A204.1 (cell line): Measurements from ENCODE around the gene SPRY2.
"Not testable (repeated sequence)": the region's sequence is repeated elsewhere in the genome, so short reads cannot be mapped to it uniquely, and the experiment has no call there.

Experiments
- FAIRE-seq: peaks from 2 replicates; lab custom pipeline; 2012; peaks lifted over from hg19 to GRCh38; lab: Jason Lieb, UNC

Gene SPRY2

DNA sequence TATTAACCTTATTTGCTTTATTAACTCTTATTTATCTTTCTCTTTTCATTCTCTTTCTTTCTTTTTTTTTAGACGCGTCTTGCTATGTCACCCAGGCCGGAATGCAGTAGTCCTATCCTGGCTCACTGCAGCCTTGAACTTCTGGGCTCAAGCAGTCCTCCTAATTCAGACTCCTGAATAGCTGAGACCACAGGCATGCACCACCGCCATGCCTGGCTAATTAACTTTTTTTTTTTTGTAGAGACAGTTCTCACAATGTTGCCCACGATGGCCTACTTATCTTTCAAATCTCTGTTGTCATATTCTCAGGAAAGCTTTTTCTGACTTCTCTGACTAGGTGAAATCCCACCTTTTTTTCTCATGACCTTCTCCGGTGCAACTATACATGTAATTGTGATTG, 7.8 kb upstream of the SPRY2 start:
- no peak for FAIRE-seq

DNA sequence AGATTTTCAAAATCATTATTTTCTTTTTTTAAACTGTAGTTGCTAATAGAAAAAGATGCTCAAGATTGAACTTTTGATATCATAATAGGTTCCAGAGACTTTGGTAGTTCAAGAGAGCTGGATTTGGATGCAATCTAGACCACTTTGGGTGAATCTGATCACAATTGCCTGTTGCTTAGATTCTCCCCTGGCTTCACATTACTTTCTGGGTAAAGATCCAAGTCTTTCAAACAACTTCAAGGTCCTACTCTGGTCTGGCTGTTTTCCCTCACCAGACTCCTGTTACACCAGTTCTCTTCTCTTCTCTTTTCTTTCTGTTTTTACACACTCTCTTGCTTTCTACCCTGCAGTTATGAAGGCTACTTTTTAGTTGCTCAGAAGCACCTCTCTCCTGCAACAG, 7.4 kb upstream of the SPRY2 start:
- no peak for FAIRE-seq

DNA sequence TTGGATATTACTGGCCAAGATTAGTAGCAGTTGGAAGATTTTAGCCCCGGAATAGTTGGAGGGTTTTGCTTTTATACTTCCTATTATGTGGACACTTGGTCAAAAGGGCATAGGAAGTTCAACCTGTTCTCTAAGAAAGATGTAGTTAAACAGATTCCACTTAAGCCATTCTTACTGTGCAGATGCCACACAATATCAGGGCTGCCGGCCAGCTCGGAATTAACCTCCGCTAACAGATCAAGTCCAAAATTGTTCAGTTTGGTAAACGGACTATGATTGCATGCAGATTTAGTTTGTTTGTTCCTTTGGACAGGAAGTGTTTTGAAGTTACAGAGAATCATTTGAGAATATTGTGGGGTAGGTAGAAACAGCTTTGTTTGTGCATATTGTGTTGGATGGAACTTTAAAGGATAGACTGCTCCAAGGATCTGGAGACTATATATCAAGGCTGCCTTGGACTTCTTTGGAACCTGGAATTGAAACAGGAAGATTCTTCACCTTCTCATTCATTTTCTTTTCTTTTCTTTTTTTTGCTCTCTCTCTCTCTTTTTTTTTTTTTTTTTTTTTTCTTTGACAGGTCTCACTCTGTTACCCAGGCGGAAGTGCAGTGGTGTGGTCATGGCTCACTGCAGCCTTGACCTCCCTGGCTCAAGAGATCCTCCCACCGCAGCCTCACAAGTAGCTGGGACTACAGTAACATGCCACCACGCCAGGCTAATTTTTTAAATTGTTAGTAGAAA, 5.0 kb upstream of the SPRY2 start:
- FAIRE-seq = no peak

DNA sequence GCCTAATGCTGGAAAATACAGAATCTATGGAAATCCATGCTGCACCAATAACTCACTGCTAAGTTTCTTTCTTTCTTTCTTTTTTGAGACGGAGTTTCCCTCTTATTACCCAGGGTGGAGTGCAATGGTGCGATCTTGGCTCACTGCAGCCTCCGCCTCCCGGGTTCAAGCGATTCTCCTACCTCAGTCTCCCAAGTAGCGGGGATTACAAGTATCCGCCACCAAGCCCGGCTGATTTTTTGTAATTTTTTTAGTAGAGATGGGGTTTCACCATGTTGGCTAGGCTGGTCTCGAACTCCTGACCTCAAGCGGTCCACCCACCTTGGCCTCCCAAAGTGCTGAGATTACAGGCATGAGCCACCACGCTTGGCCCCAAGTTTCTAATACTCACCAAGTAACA, 3.1 kb upstream of the SPRY2 start:
- FAIRE-seq = not testable (repeated sequence)

DNA sequence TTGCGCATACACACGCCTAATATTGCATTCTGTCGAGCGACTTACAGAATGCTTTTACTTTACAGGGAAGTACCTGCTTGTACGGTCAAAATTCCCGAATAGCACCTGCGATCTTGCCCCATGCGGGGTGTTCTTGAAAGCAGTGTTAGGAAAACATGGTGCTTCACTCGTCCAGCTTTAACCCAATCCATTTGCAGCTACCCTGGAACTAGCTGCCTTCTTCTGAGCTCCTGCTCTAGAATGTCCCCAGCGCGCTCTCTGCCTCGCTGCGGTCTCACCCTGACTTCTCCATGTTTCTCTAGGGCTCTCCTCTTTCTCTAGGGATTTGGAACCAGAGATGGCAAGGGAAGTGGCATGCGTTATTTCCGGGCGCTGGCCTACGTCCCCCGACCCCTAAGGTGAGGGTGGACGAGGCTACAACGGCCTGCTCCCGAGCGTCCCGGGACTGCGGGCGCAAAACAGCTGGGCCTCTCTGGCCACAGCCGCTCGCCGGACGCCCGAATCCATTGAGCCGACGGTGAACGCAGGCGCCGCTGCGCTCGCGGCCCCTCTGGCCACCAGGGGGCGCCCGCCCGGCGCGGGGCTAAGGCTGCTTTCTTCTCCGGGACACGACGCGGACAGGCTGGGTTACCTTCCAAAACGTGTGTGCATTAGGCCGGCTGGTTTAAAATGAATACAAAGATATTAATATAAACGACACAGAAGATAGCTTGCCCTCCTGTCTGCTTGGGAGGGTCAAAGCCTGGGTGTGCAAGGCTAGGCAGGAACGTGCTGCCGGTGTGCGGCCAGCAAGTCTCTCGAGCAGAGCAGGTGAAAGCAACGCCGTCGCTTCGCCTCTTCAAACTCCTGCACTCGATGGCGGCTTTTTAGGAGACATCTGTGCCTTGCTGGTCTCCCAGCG, 1.8 kb upstream of the SPRY2 start:
- FAIRE-seq = no peak

DNA sequence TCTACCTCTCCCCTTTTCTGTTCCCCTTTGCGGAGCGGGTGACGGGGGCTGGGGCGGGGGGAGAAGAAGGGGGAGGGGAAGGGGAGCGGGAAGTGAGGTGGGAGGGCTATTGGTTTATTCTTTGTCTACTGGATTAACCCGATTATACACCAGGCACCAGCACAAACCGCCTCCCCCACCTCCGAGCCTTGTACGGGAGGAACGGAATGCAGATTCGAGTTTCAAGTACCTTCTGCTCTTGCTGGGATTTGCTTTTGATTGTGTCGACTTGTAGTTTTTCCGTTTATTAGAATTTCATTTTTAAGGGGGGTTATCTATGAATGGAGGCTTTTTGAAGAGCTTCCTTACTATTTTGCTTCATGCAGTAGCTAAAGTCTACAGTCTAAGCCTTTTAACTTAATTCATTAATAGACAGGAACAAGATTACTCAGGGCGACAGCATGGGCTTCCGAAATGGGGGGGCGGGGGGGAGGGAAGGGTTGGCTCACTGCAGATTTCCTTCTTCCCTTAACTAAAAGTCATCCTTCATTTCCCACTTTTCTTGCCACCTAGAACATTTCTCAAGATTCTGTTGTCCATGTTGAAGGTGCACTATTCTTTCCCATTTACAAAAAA, 937 bp upstream of the SPRY2 start:
- FAIRE-seq = no peak

DNA sequence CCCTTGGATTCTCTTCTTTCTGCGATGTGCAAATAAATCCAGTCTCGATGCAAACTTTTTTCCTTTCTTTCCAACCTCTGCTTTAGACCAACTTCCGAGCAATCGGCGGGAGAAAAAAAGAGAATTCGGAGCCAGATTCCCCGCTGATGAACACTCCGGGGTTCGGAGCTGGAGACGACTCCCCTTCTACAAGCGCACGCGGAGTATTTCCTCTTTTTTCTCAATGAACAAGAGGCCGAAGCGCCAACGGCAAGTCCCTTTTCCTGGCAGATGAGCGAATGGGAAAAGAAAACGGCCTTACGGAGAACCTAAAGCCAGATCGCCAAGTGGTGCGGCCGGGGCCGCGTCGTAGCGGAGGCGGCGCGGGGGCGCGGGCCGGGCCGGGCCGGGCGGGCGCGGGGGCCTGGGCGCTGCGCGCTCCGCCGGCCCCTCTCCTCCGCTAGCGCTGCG, 250 bp downstream of the SPRY2 start:
- no peak for FAIRE-seq

DNA sequence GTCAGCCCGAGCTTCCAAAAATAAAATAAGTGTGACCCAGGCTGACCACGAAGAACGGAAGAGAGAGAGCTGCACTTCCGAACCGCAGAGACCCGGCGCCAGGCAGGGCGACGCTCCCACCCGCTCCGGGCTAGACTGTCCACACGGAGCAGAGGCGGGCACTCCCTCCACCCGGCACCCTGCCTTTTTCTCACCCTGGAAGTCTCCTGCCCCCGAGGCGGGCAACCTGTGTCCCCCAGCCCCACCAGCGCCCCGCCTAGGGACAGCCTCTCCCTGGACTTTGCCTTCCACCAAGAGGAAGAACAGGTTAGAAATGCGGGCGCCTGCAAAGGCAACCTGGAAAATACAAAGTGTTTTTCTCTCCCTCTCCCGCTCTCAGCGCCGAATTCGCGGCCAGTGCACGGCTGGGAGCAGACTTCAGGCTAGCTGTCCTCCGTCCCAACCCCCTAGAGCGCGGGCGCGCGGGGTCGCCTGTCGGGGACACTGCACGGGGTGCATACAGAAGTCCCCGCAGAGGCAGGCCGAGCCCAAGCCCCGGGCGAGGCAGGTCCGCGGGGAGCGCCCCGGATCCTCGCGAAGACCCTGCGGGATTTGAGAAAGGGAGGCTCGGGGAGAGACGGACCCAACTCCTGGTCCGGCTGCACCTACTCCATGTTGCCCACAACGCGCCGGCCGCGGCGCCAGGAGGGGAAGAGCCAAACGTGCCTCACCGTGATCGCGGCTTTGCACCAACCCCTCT, 845 bp downstream of the SPRY2 start:
- no peak for FAIRE-seq

DNA sequence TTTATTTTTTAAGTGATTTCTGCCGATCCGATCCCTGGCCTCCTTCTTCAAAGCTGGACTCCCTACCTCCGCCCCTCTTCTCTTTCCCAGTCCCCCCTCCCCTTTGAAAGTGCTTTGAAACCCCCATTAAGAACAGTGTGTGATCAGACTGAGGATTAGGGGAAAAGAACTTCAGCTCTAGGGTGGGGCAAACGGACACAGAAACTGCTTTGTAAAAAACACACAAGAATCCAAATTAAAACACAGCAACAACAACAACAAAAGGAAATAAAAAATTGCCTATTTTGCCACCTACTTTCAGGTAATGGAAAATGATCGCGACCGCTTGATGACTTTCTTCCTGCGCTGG, 1.4 kb downstream of the SPRY2 start:
- no peak for FAIRE-seq

DNA sequence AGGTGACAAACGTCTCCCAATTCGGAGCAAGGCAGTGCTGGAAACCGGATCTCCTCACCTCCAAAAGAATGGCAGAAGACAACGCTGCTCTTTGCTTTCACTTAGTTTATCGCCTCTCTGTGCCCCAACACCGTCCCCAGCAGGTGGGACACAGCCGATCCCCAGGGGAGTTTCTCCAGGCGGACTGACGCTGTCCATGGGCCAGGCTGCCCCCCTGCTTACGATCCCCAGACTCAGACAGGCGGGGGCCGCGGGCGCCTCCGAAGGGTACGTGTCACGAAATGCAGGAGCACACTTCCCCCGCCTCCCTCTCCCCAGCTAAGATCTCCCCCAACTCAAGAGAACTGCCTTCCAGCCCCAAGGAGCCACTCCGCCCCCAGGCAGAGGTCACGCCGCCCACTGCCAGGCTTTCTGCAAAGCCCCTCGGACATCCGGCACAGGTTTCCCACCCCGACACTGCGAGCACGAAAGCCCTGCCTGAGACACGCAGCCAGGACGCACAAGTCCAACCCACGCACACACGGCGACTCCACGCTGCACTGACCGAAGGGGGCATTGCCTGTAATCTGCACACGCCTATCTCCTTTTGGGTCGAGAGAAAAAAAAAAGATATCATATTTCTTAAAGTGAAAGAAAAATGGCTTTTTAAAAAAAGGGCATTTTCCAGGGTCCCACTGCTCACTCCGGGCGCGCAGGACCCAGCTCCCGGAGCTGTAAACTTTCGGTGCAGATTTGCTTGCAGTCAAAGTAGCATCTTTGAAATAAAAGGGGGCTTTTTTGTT, 2.0 kb downstream of the SPRY2 start:
- no peak for FAIRE-seq

DNA sequence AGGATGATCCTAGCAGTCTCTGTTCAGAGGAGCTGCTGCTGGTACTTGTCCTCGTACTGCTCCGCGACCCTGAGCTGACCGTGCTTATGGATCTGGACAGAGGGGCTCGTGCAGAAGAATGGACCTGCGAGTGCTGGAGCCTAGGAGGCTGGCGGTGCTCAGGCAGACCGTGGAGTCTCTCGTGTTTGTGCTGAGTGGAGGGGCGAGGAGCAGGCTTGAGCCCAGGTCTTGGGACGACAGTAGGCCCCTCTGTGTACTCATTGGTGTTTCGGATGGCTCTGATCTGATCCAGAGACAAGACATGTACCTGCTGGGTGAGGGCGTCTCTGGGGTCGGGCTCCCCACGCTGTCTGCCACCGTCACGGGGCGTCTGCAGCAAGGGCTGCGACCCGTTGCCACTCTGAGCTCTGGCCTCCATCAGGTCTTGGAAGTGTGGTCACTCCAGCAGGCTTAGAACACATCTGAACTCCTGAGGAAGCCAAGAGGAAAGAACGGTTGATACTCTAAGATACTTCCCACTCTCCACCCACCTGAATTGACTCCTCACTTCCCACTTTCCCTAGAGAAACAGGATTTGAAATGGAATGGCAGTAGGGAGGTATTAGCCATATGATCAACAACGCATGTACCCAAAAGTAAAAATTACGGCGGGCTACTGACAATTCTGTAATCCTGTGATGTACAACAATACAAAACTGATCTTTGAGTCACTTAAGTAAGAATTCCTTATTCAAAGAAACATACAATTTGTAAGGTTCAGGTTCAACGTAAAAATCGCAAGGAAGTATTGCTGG, 3.4 kb downstream of the SPRY2 start:
- no peak for FAIRE-seq

DNA sequence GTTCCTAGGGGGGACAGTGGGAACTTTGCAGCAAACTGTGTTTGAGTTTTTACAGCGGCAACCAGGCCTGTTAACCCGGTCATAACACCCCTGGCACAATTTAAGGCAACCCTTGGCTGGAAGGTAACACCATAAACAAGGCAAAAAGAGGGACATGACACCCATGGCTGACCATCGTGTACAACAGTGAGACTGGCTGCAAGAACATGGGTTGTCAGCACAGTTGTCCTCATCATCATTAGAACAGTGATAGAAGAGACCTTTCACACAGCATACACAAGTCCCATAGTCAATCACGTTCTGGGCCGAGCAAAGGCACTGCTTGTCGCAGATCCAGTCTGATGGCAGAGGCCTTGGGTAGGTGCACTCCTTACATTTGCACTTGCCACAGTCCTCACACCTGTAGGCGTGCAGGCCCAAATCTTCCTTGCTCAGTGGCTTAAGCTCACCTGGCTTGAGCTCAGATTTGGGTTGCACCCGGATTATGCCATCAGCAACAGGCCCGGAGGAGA, 4.1 kb downstream of the SPRY2 start:
- no peak for FAIRE-seq

DNA sequence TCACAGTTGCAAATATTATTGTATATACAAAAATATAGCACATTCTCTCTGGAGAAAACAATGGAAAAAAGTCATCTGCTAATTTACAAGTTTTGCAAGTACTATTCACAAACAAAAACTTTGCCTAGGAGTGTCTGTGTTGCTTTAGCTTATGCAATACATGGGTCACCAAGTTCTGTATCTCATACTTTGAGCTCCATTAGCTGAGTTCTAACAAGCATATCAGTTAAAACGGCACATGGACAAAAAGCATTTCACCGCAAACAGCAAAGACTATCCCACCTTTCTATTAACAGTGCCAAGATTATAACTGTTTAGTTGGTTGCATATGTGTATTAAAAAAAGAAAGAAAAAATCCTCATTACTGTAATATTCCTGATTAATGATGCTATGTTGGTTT, 4.6 kb downstream of the SPRY2 start:
- no peak for FAIRE-seq

DNA sequence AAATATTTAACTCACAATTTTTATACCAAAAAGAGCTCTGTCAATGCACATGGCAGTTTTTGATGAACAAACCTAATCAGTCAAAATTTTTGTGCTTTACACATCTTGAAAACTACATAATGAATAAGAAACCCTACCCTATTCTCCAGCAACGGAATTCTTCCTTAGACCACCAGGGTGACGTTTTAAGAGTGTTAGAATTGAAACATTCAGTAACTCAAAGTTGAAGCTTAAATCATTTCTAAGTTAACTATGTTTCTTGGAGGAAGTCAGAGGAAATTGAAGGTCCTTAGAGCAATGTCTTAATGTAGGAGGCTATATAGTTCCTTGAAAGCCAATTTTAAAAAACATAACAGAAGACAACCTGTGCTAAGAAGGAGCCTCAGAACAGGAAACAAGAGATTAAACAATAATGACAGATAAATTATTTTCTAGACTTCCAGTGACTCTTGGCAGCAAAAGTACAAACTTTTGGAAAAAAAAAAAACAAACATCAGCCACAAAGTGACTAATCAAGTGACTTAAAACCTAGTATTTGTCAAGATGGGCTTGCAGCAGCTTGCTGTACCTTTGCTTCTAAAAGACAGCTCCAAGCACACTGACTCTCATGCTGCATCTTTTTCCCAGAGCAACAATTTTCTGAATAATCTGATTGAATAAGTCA, 6.2 kb downstream of the SPRY2 start:
- FAIRE-seq = no peak

DNA sequence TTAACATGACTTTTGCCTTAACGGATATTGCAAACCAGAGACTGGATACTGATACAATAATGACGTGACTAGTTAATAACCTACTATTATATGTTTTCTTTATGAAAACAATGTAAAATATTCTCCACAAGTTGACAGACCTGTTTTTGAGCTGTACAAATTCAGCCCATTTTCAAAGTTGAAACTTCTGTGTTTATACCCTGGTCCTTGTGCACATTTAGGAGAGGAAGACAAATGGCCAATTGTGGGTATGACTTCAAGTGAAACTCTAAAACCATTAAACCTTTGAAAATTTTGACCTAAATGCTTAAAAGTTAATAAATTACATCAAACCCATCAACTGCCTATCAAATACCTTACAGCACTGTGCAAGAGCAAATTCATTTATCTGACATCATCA, 8.9 kb downstream of the SPRY2 start:
- FAIRE-seq = no peak

DNA sequence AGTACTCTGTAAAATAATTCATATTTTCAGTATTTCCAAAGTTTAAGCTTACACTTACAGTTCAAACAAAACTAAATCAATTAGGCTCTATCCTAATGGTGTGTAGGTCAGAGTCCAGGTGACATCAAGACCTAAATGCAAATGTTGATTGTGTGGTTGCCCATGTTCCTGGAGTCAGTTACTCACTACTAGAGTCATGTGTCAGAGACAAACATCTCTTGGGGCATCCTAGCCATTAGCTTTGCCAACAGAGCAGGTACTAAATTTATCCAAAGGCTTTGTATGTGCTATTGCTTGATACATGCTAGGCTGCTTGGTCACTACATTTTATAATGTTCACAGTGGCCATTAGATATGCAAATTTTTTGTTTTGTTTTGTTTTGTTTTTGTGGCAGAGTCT, 11.7 kb downstream of the SPRY2 start:
- FAIRE-seq = no peak

DNA sequence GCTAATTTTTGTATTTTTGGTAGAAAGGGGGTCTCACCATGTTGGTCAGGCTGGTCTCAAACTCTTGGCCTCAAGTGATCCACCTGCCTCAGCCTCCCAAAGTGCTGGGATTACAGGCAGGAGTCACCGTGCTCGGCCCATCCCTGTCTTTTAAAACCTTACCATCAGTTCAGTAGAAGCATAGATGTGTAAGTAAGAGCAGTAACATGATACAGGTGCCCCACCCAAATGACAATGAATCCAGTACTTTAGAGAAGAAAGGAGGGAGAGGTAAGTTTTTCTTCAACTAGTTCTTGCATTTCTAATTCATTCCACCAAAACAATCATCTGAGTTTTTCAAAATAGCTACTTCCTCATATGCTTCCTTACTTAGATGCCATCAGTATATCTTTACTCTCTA, 21.9 kb downstream of the SPRY2 start:
- FAIRE-seq = no peak

DNA sequence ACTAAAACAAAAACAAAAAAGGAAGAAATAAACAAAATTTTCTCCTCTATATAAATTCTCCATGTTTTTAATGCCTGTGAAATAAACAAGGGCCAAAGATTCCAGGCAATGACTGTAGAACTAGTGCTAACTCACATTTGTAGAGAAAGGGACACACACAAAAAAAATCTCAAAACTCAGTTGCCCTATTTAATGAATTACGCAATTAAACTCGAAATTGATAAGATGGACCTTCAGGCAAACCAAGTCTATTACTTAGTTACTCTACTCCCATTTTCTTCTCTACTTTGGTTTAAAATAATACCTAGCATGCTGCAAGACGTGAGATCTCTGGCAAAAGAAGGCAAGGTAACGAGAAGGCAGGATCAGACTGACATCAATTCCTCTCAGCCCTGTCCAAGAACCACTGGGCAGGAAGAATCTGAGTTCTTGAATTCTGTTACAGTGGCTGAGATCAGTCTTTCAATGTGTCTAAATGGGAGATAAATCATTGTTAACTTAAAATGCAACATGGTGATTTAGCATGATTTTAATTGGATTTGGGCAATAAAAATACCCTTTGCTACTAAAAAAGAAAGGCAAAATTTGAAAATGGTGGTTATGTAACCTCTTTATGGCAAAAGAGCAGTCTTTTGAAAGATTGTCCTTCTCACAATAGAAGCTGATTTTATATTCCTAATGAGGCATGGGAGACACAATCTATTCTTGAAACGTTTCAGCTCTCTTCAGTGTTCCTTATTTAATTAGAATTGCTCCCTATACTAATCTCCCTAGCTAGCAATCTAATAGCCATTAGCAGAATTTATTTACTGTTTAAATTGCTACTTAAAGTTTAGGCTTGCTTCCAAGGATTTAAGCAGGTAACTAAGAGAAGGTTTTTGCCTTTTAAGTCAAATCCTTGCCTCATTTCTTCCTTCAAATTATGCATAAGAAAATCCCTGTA, 25.9 kb downstream of the SPRY2 start:
- FAIRE-seq = no peak

DNA sequence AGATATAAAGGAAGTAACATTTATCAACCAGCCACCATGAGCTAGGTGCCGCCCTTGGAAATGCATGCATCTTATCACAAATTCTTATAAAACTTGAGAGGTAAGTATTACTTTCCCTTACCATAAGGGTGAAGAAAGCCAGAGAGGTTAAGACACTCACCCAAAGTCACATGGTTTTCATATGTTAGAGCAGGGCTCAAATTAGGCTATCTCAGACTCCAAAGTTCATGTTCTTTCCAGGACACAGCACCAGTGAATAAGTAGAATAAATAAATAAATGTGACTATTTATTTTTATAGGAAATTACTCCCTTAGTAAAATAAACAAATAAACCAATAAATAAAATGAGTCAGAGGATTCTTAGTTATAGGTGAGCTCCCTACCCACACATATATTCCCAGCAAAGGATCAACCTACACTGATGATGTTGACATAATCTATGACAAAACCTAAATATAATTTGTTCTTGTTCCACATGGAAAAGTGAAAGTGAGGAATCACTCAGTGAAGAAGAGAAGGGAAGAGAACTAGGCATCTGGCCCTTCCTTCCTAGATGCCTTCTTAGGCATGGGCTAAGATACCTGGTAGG, 27.2 kb downstream of the SPRY2 start:
- no peak for FAIRE-seq
